Lower leg skin (tissue), 3 donors: Measurements from ENCODE around the gene TSPAN32.

Source experiments
- CTCF ChIP-seq, 3 donors: fragments of 450-650 bp; IDR thresholded peaks; one replicate each; pipeline ENCODE4 v1.5.1; 2016; ENCODE audit warnings: antibody characterized with exemption in 3 of 3, mild to moderate bottlenecking in 3 of 3, moderate library complexity in 2 of 3
- POLR2A ChIP-seq, 2 donors: fragments of 450-650 bp; IDR thresholded peaks; one replicate each; pipeline ENCODE4 v1.6.1; 2016 to 2017; ENCODE audit warnings: antibody characterized with exemption in 2 of 2, mild to moderate bottlenecking in 1 of 2, moderate library complexity in 1 of 2

- TF ChIP-seq CTCF (IDR thresholded peaks at IDR 0.05): no peak
- no peak for TF ChIP-seq POLR2A (IDR thresholded peaks at IDR 0.05)
Measured at GRCh38 chr11:2263724-2264360, 38.0 kb upstream of the TSPAN32 start.
